Measurements from ENCODE around the gene KCTD17.

DNA sequence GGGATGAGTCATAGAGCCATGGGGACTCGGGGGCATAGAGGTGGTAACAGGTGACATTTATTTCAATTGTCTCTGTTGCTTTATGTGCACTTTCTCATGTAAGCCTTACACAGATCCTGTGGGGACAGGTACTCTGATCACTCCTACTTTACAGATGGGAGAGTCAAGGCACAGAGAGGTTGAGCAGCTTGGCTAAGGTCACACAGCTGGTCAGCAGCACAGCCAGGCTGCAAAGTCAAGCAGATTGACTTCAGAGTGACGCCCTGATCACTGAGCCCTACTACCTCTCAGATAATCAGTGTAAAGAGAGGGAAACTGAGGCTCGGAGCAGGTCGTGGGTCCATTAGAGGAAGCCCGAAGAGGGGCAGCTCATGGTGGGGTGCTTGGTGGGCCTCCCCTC lies 54.4 kb downstream of the KCTD17 start:
- TF ChIP-seq, protein P1, sequence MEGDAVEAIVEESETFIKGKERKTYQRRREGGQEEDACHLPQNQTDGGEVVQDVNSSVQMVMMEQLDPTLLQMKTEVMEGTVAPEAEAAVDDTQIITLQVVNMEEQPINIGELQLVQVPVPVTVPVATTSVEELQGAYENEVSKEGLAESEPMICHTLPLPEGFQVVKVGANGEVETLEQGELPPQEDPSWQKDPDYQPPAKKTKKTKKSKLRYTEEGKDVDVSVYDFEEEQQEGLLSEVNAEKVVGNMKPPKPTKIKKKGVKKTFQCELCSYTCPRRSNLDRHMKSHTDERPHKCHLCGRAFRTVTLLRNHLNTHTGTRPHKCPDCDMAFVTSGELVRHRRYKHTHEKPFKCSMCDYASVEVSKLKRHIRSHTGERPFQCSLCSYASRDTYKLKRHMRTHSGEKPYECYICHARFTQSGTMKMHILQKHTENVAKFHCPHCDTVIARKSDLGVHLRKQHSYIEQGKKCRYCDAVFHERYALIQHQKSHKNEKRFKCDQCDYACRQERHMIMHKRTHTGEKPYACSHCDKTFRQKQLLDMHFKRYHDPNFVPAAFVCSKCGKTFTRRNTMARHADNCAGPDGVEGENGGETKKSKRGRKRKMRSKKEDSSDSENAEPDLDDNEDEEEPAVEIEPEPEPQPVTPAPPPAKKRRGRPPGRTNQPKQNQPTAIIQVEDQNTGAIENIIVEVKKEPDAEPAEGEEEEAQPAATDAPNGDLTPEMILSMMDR (IDR thresholded peaks at IDR 0.05): no peak
- no peak for TF ChIP-seq POLR2A (IDR thresholded peaks at IDR 0.05)
